K562 (cell line): ENCODE data around the gene ZNF689. TPM values are rescaled to one million over a fixed set of nuclear protein-coding genes. Genes with fewer than 3 reads are reported as not detected.
A peak's percentile ranks its signal among the peaks of the same experiment; 100 is the strongest.

Experiments used
- HDAC3 ChIP-seq: fragments of 450-650 bp; IDR thresholded peaks from 2 replicates; pipeline ENCODE4 v1.6.1; 2018; ENCODE audit warnings: borderline replicate concordance, mild to moderate bottlenecking, moderate library complexity; ENCODE audit not compliant: partially characterized antibody
- HNRNPUL1 ChIP-seq: fragments of 200-400 bp; formaldehyde crosslinking; IDR thresholded peaks from 2 replicates; pipeline ENCODE4 v1.6.1; 2017; ENCODE audit warnings: low read length
- KDM1A ChIP-seq, 2 experiments: fragments of 450-650 bp; IDR thresholded peaks; 2 replicates each; pipeline ENCODE4 v1.6.1; 2016; ENCODE audit warnings: mild to moderate bottlenecking in 2 of 2
- LEF1 ChIP-seq: fragments of 450-650 bp; IDR thresholded peaks from 2 replicates; pipeline ENCODE4 v1.6.1; 2016; ENCODE audit warnings: mild to moderate bottlenecking
- NELFE ChIP-seq: IDR thresholded peaks from 2 replicates; pipeline ENCODE4 v1.6.1; 2011; ENCODE audit warnings: mild to moderate bottlenecking; ENCODE audit not compliant: insufficient read depth, insufficient read length
- PTBP1 ChIP-seq: fragments of 200-400 bp; formaldehyde crosslinking; IDR thresholded peaks from 2 replicates; pipeline ENCODE4 v1.6.1; 2017; ENCODE audit warnings: low read depth, low read length
- PTRF ChIP-seq: fragments of 450-650 bp; IDR thresholded peaks from 2 replicates; pipeline ENCODE4 v1.6.1; 2016; ENCODE audit warnings: mild to moderate bottlenecking, missing genetic modification characterization, missing compliant biosample characterization
- RBM14 ChIP-seq: fragments of 200-400 bp; formaldehyde crosslinking; IDR thresholded peaks from 2 replicates; pipeline ENCODE4 v1.6.1; 2018; ENCODE audit warnings: low read depth, mild to moderate bottlenecking, low read length, moderate library complexity, borderline replicate concordance; ENCODE audit not compliant: insufficient read depth
- ZBTB8A ChIP-seq: fragments of 450-650 bp; IDR thresholded peaks from 2 replicates; pipeline ENCODE4 v1.6.1; 2018; ENCODE audit warnings: mild to moderate bottlenecking, moderate library complexity; ENCODE audit not compliant: partially characterized antibody
- ZNF184 ChIP-seq: sonication (generic); formaldehyde crosslinking; IDR thresholded peaks from 2 replicates; pipeline ENCODE4 v1.5.0; 2020; ENCODE audit warnings: missing genetic modification reagents
- ZNF253 ChIP-seq: fragments of 250-450 bp; sonication (Bioruptor Pico); conservative IDR thresholded peaks from 2 replicates; pipeline ENCODE4 v1.6.1; 2021; ENCODE audit warnings: mild to moderate bottlenecking
- ZNF3 ChIP-seq: fragments of 250-450 bp; sonication (Bioruptor Pico); IDR thresholded peaks from 2 replicates; pipeline ENCODE4 v1.5.0; 2021; ENCODE audit warnings: mild to moderate bottlenecking, moderate library complexity
- polyA plus RNA-seq, 8 experiments: library from polyadenylated mRNA; depleted of rRNA in 4 of 8; stranded (reverse) in 5 of 8; unstranded in 3 of 8; fragments of >200 nt; fragmentation: Nextera tagmentation in 2 of 8; fragmentation: Illumina TruSeq in 1 of 8; extraction: Ambion mirVana in 2 of 8; extraction: Trizol in 1 of 8; gene quantifications; 2 replicates each; pipeline versions ENCODE4 v1.2.1 to v1.2.3, GENCODE V29; 2011 to 2014; ENCODE audit warnings: inconsistent platforms in 1 of 8, missing spikeins in 1 of 8
- total RNA-seq, 7 experiments: library from RNA; depleted of rRNA in 6 of 7; stranded (reverse); fragments of >200 nt in 6 of 7; fragmentation: Illumina TruSeq in 2 of 7; extraction: Trizol in 2 of 7; gene quantifications; 2 replicates each; pipeline versions ENCODE4 v1.2.1 to v1.2.3, GENCODE V29; 2011 to 2021; ENCODE audit warnings: low replicate concordance in 1 of 7
- TF ChIP-seq, protein P1 (sequence below): fragments of 250-450 bp; sonication (Bioruptor Pico); IDR thresholded peaks from 2 replicates; pipeline ENCODE4 v1.4.0; 2020
- TF ChIP-seq, protein P2 (sequence below): fragments of 250-450 bp; sonication (Bioruptor Pico); IDR thresholded peaks from 2 replicates; pipeline ENCODE4 v1.5.0; 2022; ENCODE audit warnings: mild to moderate bottlenecking
- TF ChIP-seq, protein P3 (sequence below): fragments of 250-450 bp; sonication (Bioruptor Pico); IDR thresholded peaks from 2 replicates; pipeline ENCODE4 v1.4.0; 2020; ENCODE audit warnings: mild to moderate bottlenecking
- TF ChIP-seq, protein P4 (sequence below): fragments of 450-650 bp; IDR thresholded peaks from 2 replicates; pipeline ENCODE4 v1.7.0; 2016; ENCODE audit warnings: borderline replicate concordance

ZNF689 gene
- total and polyA plus RNA-seq, 9 of the 15 experiments (the other 6 are each of a cell fraction or from before 2014, with no cell fraction given): 5.4 to 15.4 (median 10.8) TPM

DNA sequence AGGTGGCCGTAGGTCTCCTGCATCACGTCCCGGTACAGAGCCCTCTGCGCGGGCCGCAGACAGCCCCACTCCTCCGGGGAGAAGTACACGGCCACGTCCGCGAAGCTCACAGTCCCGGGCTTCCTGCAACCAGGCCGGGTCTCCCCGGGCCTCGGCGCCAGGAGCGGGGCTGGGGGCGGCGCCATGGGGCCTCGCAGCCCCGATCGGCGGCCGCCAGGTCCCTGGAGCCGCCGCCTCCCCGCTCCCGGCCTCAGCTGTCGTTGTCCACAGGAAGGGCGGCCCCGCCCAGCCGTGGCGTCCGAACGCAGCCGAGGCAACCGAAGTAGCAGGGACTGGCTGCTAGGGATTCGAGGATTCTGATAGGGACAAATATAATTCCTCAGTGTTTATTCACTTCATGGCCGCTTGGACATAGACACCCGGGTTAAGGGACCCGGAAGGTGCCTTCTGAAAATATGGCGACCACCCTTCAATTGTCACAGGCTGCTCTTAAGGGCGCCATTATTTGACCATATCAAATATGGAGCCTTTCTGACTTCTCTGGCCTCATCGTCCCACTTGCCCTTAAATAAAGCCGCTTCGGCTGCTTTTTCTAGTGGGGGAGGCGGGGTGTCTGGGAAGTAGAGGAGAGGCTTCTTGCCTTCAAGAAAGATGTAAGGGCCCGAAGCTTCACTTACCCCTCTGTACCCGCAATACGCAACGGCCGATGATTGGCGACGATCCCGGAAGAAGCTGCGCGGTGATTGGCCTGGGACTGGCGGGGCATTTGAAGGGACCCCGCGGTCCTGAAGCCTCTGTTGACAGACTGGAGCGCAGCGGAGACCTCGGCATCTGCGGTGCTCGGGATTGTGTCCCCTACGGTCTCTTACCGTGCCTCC is 38.5 kb downstream of the ZNF689 start, which contains the start of gene ZNF688 (continued):
- TF ChIP-seq, protein P1, sequence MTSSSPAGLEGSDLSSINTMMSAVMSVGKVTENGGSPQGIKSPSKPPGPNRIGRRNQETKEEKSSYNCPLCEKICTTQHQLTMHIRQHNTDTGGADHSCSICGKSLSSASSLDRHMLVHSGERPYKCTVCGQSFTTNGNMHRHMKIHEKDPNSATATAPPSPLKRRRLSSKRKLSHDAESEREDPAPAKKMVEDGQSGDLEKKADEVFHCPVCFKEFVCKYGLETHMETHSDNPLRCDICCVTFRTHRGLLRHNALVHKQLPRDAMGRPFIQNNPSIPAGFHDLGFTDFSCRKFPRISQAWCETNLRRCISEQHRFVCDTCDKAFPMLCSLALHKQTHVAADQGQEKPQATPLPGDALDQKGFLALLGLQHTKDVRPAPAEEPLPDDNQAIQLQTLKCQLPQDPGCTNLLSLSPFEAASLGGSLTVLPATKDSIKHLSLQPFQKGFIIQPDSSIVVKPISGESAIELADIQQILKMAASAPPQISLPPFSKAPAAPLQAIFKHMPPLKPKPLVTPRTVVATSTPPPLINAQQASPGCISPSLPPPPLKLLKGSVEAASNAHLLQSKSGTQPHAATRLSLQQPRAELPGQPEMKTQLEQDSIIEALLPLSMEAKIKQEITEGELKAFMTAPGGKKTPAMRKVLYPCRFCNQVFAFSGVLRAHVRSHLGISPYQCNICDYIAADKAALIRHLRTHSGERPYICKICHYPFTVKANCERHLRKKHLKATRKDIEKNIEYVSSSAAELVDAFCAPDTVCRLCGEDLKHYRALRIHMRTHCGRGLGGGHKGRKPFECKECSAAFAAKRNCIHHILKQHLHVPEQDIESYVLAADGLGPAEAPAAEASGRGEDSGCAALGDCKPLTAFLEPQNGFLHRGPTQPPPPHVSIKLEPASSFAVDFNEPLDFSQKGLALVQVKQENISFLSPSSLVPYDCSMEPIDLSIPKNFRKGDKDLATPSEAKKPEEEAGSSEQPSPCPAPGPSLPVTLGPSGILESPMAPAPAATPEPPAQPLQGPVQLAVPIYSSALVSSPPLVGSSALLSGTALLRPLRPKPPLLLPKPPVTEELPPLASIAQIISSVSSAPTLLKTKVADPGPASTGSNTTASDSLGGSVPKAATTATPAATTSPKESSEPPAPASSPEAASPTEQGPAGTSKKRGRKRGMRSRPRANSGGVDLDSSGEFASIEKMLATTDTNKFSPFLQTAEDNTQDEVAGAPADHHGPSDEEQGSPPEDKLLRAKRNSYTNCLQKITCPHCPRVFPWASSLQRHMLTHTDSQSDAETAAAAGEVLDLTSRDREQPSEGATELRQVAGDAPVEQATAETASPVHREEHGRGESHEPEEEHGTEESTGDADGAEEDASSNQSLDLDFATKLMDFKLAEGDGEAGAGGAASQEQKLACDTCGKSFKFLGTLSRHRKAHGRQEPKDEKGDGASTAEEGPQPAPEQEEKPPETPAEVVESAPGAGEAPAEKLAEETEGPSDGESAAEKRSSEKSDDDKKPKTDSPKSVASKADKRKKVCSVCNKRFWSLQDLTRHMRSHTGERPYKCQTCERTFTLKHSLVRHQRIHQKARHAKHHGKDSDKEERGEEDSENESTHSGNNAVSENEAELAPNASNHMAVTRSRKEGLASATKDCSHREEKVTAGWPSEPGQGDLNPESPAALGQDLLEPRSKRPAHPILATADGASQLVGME: no peak; the same call in 1 of the 2 replicates
- TF ChIP-seq ZBTB8A: no peak
- TF ChIP-seq RBM14: no peak
- no peak for TF ChIP-seq LEF1
- no peak for TF ChIP-seq KDM1A (IDR thresholded peaks at IDR 0.05)
- TF ChIP-seq, protein P2, sequence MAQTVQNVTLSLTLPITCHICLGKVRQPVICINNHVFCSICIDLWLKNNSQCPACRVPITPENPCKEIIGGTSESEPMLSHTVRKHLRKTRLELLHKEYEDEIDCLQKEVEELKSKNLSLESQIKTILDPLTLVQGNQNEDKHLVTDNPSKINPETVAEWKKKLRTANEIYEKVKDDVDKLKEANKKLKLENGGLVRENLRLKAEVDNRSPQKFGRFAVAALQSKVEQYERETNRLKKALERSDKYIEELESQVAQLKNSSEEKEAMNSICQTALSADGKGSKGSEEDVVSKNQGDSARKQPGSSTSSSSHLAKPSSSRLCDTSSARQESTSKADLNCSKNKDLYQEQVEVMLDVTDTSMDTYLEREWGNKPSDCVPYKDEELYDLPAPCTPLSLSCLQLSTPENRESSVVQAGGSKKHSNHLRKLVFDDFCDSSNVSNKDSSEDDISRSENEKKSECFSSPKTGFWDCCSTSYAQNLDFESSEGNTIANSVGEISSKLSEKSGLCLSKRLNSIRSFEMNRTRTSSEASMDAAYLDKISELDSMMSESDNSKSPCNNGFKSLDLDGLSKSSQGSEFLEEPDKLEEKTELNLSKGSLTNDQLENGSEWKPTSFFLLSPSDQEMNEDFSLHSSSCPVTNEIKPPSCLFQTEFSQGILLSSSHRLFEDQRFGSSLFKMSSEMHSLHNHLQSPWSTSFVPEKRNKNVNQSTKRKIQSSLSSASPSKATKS (CRISPR knock-in tag): 0 out of 2 replicates have a peak, but pooled peaks have one; percentile 58
- TF ChIP-seq HDAC3: no peak
- TF ChIP-seq PTBP1: no peak
- no peak for TF ChIP-seq ZNF253 (CRISPR knock-in tag)
- TF ChIP-seq, protein P3, sequence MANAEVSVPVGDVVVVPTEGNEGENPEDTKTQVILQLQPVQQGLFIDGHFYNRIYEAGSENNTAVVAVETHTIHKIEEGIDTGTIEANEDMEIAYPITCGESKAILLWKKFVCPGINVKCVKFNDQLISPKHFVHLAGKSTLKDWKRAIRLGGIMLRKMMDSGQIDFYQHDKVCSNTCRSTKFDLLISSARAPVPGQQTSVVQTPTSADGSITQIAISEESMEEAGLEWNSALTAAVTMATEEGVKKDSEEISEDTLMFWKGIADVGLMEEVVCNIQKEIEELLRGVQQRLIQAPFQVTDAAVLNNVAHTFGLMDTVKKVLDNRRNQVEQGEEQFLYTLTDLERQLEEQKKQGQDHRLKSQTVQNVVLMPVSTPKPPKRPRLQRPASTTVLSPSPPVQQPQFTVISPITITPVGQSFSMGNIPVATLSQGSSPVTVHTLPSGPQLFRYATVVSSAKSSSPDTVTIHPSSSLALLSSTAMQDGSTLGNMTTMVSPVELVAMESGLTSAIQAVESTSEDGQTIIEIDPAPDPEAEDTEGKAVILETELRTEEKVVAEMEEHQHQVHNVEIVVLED (CRISPR knock-in tag): peak; percentile 64
- TF ChIP-seq ZNF3 (CRISPR knock-in tag): no peak
- TF ChIP-seq, protein P4, sequence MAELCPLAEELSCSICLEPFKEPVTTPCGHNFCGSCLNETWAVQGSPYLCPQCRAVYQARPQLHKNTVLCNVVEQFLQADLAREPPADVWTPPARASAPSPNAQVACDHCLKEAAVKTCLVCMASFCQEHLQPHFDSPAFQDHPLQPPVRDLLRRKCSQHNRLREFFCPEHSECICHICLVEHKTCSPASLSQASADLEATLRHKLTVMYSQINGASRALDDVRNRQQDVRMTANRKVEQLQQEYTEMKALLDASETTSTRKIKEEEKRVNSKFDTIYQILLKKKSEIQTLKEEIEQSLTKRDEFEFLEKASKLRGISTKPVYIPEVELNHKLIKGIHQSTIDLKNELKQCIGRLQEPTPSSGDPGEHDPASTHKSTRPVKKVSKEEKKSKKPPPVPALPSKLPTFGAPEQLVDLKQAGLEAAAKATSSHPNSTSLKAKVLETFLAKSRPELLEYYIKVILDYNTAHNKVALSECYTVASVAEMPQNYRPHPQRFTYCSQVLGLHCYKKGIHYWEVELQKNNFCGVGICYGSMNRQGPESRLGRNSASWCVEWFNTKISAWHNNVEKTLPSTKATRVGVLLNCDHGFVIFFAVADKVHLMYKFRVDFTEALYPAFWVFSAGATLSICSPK: no peak
- TF ChIP-seq HNRNPUL1: no peak
- TF ChIP-seq NELFE: no peak
- TF ChIP-seq PTRF (tag): no peak
- TF ChIP-seq ZNF184 (CRISPR knock-in tag): no peak
